HG02938 (cell line): Measurements from ENCODE around the gene SPATA6.

Experiments used
- ATAC-seq: cut with Tn5 transposase; IDR thresholded peaks from one replicate; pipeline ENCODE4 v1.9.1; 2021; ENCODE audit warnings: mild to moderate bottlenecking, moderate library complexity; ENCODE audit not compliant: unreplicated experiment

Gene SPATA6

GRCh38 chr1:48258106-48258505 is 213.9 kb downstream of the SPATA6 start:
- ATAC-seq: no peak

- ATAC-seq: no peak
Observed at GRCh38 chr1:48254254-48254653, 217.8 kb downstream of the SPATA6 start.

- no peak for ATAC-seq
Observed at GRCh38 chr1:48251821-48252220, 220.2 kb downstream of the SPATA6 start.

- no peak for ATAC-seq
Observed at GRCh38 chr1:48251323-48251722, 220.7 kb downstream of the SPATA6 start.

GRCh38 chr1:48250572-48250971 is 221.4 kb downstream of the SPATA6 start:
- no peak for ATAC-seq

DNA sequence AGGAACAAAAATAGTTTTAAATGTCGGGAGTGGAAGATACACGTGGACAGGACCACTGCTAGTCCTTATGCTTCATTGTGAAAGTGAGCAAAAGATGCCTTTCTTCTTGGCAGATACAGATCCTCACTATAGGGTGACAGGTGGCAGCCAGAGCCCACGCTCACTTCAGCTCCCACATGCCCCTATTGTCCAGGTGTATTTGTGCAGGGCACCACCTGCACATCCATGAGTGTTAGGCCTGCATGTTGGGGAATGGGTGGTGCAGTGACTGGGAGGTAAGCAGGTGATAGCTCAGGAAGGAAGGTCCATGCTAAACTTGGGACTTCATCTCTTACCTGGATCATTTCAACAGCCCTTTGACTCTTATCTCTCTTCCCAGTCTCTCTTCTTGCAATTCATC is 222.1 kb downstream of the SPATA6 start:
- ATAC-seq: no peak

GRCh38 chr1:48248356-48248755 is 223.6 kb downstream of the SPATA6 start:
- no peak for ATAC-seq

DNA sequence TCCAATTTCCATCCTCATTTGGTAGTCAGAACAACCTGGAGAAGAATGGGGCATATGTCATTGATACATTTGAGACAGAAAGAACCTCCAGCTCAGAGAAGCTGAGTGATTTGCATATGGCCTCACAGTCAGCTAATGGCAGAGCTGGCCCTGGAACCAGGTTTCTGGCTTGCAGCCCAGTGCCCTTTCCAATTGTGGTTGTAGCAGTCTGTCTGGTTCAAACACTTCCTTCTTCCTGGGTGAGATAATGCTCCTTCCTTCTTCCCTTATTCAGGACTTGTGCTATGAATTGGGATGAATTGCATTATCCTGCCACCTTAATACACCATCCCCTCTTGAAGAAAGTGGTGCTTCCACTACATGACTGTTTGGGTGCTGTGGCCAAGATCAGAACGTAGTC is 225.3 kb downstream of the SPATA6 start:
- ATAC-seq: no peak
